SHP77 treated with DMSO at 0.1 percent for 48 hours (cell line): ENCODE measurements around the gene TNFAIP1.

Source experiments
- DNase-seq: peaks from one replicate; lab custom pipeline; 2025; lab: John Stamatoyannopoulos, UW

The TNFAIP1 gene

DNA sequence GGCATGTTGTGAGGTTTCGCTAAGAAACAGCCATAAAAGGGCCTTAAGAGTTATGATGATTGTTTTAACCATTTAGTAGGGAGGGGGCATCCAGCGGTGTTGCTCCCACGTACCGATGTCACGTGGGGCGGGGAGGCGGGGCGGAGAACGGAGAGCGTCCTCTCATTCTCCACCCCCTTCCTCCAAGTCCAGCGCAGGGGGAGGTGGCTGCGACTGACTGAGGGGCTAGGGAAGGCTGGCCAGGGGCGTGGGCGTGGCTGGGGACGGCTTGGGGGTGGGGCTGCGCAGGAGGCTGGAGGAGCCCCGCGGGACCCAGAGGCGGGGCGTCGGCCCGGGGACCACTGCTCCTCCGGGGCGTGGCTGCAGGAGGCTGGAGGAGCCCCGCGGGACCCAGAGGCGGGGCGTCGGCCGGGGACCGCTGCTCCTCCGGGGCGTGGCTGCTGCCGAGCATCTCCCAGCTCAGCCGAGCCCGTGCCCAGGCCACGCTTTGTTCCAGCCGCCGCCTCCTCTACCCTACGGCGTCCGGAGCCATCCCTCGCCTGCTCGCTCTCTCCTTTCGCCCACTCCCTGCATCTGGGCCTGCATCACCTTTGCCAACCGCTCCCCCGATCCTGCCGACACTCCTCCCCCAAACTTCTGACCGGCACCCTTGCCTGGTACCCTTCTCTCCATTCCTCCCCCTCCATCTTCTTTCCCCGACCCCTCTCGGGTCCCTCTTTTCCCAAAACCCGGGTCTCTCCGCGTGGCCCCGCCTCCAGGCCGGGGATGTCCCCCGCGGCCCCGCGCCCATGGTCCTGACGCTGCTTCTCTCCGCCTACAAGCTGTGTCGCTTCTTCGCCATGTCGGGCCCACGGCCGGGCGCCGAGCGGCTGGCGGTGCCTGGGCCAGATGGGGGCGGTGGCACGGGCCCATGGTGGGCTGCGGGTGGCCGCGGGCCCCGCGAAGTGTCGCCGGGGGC is 36.0 kb downstream of the TNFAIP1 start, which contains the start of gene SARM1:
TSS of gene SARM1 (plus strand) at position 450 of the 958 bp plus-strand sequence. CDS start at position 789, 339 bp downstream.
- DNase-seq: peak; percentile 75

DNA sequence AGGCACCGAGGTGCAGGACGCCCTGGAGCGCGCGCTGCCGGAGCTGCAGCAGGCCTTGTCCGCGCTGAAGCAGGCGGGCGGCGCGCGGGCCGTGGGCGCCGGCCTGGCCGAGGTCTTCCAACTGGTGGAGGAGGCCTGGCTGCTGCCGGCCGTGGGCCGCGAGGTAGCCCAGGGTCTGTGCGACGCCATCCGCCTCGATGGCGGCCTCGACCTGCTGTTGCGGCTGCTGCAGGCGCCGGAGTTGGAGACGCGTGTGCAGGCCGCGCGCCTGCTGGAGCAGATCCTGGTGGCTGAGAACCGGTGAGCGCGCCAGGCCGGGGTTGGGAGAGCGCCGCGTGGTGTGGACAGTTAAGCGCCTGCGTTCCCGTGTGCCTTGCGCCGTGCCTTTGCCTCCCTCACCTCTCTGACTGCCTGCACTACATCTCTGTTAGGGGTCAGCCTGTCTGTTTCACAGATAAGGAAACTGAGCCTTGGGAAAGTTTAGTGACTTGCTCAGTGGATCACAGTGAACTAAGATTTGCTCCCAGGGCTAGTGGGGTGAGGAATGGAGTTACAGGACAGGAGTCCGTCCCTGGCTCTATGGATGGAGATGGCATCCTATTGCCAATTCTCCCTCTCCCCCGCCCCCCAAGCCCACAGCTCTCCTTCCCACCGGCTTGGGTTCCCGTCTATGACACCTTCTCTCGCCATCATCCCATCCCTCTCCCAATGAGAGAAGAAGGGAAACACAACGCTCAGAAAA is 36.8 kb downstream of the TNFAIP1 start:
- DNase-seq: no peak

DNA sequence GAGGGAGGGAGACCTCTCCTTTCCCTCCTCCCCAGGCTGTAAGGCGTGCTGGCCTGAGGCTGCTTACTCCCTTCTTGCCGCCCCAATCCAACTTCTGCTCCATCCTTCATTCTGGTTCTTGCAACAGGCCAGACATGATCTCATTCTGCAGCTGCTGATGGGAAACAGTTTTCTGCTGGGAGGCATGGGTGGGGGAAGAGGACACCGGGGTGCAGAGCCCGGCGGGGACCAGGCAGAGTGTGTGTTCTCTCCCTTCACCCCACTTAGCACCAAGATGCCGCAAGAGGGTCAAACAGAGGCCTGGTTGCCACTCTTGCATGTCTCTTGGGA is 37.3 kb downstream of the TNFAIP1 start:
- no peak for DNase-seq

DNA sequence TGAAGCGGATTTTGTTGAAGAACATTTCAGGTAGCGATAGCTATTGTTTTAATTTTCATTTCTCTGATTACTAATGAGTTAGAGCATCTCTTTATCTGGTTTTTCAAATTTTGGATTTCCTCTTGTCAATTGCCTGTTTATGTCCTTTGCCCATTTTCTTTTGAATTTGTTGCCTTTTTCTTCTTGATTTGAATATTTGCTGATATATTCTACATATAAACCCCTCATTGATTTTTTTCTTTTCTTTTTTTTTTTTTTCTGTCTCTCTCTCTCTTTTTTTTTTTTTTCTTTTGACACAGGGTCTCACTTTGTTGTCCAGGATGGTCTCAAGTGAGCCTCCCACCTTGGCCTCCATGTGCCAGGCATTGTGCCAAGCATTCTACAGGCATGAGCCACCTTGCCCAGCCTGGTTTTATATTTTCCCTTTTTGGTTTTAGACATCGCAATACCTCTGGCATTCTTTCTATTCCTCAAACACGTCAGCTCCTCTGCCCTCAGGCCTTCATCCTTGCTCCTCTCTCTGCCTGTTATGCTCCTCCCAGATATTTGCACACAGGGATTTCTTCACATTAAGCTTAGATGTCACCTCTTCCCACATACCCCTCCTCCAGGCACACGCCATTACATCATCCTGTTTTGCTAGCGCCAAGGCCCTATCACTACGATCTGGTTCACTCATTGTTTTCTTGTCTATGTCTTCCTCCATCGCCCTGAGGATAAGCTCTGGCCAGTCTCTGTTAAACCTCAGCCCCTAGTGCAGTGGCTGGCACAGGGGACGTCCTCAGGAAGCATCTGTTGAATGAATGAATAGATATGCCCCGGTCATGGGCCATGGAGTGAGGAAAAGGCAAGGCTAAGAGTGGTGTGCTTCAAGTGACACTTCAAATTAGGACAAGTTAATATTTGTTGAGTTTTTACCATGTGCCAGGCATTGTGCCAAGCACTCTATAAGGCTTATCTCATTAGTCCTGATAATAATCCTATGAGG is 44.5 kb downstream of the TNFAIP1 start:
- DNase-seq: no peak

DNA sequence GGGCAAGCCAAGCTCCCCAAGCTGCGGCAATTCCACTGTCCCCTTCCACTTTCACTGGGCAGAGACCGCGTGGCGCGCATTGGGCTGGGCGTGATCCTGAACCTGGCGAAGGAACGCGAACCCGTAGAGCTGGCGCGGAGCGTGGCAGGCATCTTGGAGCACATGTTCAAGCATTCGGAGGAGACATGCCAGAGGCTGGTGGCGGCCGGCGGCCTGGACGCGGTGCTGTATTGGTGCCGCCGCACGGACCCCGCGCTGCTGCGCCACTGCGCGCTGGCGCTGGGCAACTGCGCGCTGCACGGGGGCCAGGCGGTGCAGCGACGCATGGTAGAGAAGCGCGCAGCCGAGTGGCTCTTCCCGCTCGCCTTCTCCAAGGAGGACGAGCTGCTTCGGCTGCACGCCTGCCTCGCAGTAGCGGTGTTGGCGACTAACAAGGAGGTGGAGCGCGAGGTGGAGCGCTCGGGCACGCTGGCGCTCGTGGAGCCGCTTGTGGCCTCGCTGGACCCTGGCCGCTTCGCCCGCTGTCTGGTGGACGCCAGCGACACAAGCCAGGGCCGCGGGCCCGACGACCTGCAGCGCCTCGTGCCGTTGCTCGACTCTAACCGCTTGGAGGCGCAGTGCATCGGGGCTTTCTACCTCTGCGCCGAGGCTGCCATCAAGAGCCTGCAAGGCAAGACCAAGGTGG is 45.7 kb downstream of the TNFAIP1 start:
- no peak for DNase-seq

DNA sequence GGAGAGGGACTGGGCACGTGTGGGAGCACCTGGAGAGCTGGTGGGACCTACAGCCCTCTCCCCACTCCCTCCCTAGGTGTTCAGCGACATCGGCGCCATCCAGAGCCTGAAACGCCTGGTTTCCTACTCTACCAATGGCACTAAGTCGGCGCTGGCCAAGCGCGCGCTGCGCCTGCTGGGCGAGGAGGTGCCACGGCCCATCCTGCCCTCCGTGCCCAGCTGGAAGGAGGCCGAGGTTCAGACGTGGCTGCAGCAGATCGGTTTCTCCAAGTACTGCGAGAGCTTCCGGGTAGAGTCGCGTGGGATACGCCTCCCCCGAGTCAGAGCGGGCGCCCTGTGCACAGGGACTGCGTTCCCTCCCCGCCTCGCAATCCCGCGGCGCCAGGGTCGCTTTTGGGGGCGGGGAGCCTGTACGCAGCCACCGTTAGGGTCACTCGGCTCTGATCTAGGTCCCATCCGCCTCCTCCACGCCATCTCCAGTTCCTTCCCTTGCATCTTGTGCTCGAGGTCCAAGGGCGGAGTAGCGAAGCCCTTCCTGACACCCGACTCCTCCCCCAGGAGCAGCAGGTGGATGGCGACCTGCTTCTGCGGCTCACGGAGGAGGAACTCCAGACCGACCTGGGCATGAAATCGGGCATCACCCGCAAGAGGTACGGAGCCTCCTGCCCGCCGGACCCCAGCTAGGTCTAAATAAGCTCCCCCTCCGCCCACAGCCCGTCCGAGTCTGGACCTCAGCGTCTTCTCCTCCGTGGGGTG is 48.9 kb downstream of the TNFAIP1 start:
- DNase-seq: no peak

DNA sequence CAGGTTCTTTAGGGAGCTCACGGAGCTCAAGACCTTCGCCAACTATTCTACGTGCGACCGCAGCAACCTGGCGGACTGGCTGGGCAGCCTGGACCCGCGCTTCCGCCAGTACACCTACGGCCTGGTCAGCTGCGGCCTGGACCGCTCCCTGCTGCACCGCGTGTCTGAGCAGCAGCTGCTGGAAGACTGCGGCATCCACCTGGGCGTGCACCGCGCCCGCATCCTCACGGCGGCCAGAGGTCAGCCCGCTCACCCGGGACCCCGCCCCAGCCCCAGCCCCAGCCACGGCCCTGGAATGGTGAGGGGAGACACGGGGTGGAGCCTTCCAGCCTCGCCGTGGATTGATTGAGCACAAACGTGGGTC is 49.5 kb downstream of the TNFAIP1 start:
- DNase-seq: no peak

DNA sequence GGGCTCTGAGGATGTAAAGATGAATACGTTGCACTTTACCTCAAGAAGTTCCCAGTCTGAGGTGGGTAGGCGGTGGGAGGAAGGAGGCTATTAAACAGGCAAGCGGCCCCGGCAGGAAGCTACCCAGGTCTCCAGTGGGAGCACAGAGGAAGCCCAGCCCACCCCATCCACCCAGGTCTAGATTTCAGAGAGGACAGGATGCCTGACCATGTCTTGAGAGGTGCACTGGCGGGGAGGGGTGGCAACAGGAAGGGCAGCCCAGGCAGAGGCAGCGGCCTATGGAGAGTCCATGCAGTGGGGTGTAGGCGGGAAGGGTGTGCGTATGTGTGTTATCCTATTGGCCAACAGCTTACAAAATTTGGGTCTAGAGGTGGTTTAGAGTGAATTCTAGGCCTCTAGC is 49.8 kb downstream of the TNFAIP1 start:
- DNase-seq: no peak

DNA sequence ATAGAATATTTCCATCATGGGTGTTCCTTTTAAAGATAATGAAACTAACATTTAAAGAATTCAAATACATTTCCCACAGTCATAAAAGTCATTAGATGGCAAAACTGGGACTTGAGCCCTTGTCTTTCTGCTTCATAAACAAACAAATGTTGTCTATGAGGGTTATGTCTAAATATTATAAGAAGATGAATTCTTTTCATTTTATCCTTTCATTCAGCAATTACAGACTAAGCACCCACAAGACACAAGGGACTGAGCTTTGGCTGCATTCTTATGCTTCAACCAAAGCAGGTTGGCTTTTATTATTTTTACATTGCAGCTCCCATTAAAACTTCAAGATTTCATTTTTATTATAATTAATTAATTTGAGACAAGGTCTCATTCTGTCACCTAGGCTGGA is 50.8 kb downstream of the TNFAIP1 start:
- DNase-seq: no peak

DNA sequence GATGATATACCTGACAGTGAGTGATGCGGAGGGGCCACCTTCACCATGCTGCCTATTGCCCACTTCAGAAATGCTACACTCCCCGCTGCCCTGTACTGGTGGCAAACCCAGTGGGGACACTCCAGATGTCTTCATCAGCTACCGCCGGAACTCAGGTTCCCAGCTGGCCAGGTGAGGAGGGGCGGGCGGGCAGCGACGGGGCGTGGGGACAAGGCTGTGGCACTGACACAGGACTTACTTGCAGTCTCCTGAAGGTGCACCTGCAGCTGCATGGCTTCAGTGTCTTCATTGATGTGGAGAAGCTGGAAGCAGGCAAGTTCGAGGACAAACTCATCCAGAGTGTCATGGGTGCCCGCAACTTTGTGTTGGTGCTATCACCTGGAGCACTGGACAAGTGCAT is 52.5 kb downstream of the TNFAIP1 start:
- DNase-seq: no peak

DNA sequence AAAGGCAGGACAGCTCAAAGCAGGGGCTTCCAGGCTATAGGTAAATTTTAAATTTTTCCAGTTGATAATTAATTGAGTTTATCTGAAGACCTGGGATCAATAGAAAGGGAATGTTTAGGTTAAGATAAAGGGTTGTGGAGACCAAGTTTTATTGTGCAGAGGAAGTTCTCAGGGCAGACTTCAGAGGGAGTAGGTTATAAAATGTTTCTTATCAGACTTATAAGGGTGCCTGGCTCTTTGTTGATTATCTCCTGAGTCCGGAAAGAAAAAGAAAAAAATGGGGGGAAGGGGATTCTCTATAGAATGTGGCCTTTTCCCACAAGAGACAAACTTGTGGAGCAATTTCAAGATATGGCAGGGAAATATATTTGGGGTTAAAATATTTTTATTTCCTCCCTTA is 54.6 kb downstream of the TNFAIP1 start:
- DNase-seq: no peak

DNA sequence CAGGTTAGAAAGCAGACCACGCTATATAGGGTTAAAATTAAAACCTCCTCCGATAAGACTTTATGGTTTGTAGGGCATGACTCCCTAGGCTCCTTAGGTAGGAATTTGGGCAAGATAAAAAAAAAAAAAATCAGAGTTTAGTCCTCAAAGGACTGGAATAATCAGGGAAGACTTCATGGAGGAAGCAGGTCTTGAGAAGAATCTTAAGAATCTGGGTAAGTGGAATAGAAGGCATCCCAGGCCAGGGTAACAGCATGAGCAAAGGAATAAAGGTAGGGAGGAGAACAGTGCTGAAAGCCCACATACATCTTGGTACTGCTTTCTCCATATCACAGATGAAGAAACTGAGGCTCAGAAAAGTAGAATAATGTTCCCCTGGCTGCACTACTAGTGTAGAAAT is 55.0 kb downstream of the TNFAIP1 start:
- DNase-seq: no peak

DNA sequence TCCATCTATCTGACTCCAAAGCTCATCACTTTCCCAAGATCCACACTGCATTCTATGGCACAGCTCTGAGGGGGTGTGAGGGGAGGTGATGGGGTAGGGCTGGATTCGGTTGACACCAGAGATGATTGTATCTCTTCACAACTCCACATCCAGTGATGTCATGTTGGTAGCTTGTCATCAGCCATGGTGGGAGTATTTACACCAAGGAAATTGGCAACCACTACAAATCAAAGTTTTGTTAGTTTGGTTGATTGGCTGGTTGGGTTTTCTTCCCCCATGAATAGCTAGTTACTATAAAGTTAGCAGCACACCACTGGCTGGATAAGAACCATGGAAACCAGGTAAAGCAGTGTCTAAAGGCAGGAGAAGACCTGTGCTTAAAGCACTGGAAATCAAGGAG is 55.4 kb downstream of the TNFAIP1 start:
- no peak for DNase-seq

DNA sequence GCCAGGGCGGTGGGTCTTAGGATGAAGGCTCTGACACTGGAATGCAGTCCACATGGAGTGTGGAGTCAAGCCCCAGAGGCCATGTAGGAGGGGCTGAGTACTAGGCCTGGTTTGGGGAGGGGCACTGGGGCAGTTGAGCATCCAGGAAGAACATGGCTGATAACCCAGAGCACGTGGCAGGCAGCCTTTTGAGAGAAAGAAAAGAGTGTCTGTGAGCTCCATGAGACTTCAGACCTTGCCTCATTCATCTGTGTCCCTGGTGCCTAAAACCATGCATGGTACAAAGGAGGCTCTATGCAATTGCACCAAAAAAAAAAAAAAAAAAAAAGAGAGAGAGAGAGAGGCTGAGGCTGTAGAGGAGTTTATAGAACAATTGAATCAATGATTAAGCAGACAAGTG is 55.8 kb downstream of the TNFAIP1 start:
- DNase-seq: no peak

DNA sequence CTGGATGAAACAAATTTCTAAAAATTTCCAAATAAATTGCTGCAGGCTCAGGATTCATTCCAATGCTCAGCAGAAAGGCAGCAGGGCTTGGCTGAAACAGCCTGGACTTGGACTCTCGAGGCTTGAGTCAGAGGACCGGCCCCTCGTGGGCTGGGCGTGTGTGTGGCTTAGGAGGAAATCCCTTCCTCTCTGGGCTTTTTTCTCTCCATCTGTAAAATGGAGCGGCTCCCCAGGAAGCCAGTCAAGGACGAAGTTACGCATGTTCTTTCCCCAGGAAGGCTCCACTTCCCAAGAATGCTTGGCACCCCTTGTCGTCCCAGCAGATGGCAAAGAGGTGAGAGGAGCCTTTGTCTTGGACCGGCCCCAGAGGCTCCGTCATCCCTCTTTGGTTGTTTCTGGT is 56.9 kb downstream of the TNFAIP1 start:
- no peak for DNase-seq

DNA sequence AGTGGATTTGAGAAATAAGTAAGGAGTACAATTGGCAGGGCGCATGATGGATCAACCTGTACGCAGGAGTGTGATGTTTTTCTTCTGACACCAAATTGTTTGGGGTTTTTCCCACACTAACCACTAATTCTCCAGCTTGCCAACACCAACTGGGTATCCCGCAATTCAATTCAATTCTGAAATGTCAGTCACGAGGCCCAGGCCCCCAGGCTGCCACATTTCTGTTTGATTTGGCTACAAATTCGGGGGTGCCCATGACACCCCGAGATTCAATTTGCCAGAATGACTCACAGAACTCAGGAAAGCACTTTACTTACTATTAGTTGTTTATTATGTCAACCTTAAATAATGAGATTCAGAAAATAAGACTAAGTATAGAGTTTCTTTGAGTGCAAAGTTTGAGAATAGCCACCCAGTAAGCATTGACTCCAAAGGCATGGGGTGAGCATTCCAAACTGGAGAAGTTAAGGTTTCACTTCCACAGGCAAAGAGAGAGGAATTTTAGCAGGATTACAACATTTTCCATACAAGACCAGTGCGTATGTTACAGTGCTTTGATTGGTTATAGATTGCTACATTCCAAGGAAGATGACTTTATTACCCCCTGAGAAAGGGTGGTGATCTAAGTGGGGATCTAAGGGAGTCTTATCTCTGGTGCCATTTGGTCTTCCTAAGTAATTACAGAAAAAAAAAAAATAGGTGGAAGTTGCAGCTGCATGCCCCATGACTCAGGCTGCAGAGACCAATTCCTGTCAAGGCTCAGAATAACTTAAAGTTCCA is 59.0 kb downstream of the TNFAIP1 start:
- no peak for DNase-seq

DNA sequence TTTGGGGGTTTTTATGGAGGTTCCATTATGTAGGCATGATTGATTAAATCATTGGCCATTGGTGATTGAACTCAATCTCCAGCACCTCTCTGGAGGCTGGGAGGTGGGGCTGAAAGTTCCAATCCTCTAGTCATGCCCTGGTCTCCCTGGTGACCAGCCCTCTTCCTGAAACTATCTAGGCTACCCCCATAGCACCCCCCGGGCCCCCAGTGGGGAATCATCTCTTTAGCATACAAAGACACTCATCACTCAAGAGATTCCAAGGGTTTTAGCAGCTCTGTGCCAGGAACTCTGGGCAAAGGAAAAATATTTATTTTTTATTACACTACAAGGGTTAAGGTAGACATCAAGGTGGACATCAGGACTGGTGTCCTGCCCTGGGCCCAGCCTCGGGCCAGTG is 59.9 kb downstream of the TNFAIP1 start:
- no peak for DNase-seq

DNA sequence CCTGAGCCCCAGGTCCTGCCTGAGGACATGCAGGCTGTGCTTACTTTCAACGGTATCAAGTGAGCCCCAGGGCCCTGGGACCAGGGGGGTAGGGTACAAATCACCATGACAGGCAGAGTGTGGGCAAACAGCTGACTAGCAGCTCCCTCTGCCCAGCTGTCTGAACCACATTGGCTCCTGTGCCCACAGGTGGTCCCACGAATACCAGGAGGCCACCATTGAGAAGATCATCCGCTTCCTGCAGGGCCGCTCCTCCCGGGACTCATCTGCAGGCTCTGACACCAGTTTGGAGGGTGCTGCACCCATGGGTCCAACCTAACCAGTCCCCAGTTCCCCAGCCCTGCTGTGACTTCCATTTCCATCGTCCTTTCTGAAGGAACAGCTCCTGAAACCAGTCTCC is 60.4 kb downstream of the TNFAIP1 start:
- no peak for DNase-seq
